ENCODE measurements around the gene CSMD2. TPM values are rescaled to one million over a fixed set of nuclear protein-coding genes. Genes with fewer than 3 reads are reported as not detected.

CSMD2 gene
- total and polyA plus RNA-seq, 2 of the 8 experiments (the other 6 are each of a cell fraction or from before 2014, with no cell fraction given) = 7.0 to 14.7 TPM

GRCh38 chr1:34089731-34090130 is 75.3 kb downstream of the CSMD2 start:
- no peak overlapping the region for H3K9ac ChIP-seq (replicated peaks in 1 of 4; ENCODE audit: extremely low read depth in 1 of 4, low read depth in 3 of 4, low read length in 3 of 4)
- H2BK5ac ChIP-seq (ENCODE audit: low read depth, low read length) = no peak overlapping the region
- H2AFZ ChIP-seq (ENCODE audit: low read length) = no peak overlapping the region
- H3K27me3 ChIP-seq (replicated peaks in 1 of 4; ENCODE audit: control insufficient read depth in 3 of 4, extremely low read depth in 1 of 4, insufficient read depth in 3 of 4, low read length in 3 of 4) = no peaks in the 10 kb centered on the region; a peak in 1 of 7 replicates
- H3K79me2 ChIP-seq (ENCODE audit: control insufficient read depth in 1 of 2, insufficient read depth in 2 of 2, low read length in 2 of 2) = peaks cover 0 to 29% of the 10 kb centered on the region in 2 experiments; a peak in 2 of 4 replicates
- POLR2A ChIA-PET (ENCODE audit: partially characterized antibody) = interaction anchor here (1.2 kb wide), 1 partner anchor 11 kb away, joined by 3 read pairs; no protein-coding TSS in a partner anchor
- H2AK5ac ChIP-seq (ENCODE audit: low read depth, low read length) = no peak overlapping the region
- H2BK15ac ChIP-seq (ENCODE audit: low read length) = no peak overlapping the region
- no peak overlapping the region for H4K91ac ChIP-seq (replicated peaks; ENCODE audit: insufficient read length, low read length)
- no peak overlapping the region for H2BK12ac ChIP-seq (ENCODE audit: low read depth, low read length)
- H3K4ac ChIP-seq (replicated peaks; ENCODE audit: insufficient read length, low read depth, low read length) = no peak overlapping the region
- H3K4me1 ChIP-seq (replicated peaks in 1 of 4; ENCODE audit: control insufficient read depth in 3 of 4, insufficient read depth in 4 of 4, low read length in 3 of 4) = no peaks in the 10 kb centered on the region
- no peak overlapping the region for H3K23ac ChIP-seq (ENCODE audit: insufficient read length)
- no peak overlapping the region for H3K4me3 ChIP-seq (ENCODE audit: extremely low read depth in 1 of 4, insufficient read depth in 2 of 4, low read depth in 3 of 4, low read length in 4 of 4)
- no peak overlapping the region for H4K5ac ChIP-seq (ENCODE audit: insufficient read length, low read depth, low read length)
- CTCF ChIA-PET (ENCODE audit: partially characterized antibody) = interaction anchor here (0.9 to 2.1 kb wide), 4 partner anchors 15 to 456 kb away, joined by 3 to 8 read pairs (median 3); no protein-coding TSS in a partner anchor
- peaks cover 4 to 8% of the 10 kb centered on the region in 2 experiments; a peak in 2 of 4 replicates for H3K9me3 ChIP-seq (ENCODE audit: insufficient read depth in 2 of 2, low read depth in 1 of 2, low read length in 1 of 2)
- H3K27ac ChIP-seq (ENCODE audit: low read depth, low read length) = no peak overlapping the region
- peaks cover 0 to 9% (median 1%) of the 10 kb centered on the region in 4 experiments; a peak in 4 of 8 replicates for H3K36me3 ChIP-seq (ENCODE audit: control insufficient read depth in 2 of 4, insufficient read depth in 4 of 4, low read length in 3 of 4)
- FAIRE-seq (no peak), DNase-seq (ENCODE audit: low read depth in 1 of 2, low spot score in 2 of 2) (no peak)
- no peak overlapping the region for H4K8ac ChIP-seq (ENCODE audit: extremely low read depth, insufficient read depth, low read length)
- no peak overlapping the region for H2BK120ac ChIP-seq (replicated peaks; ENCODE audit: low read depth, low read length)
- no peak overlapping the region for H2BK20ac ChIP-seq (ENCODE audit: low read length)
- H3K18ac ChIP-seq (ENCODE audit: extremely low read depth, low read length) = no peak overlapping the region
- H4K20me1 ChIP-seq (replicated peaks in 1 of 2; ENCODE audit: control insufficient read depth in 1 of 2, insufficient read depth in 2 of 2, low read length in 2 of 2) = peaks cover 0 to 1% of the 10 kb centered on the region in 2 experiments
- H3K79me1 ChIP-seq (ENCODE audit: low read depth, low read length) = peaks cover 10% of the 10 kb centered on the region; the same call in 1 of the 2 replicates
- no peak overlapping the region for H3K14ac ChIP-seq (ENCODE audit: insufficient read length)
- H3K23me2 ChIP-seq (ENCODE audit: low read depth, low read length) = no peaks in the 10 kb centered on the region; the same call in 1 of the 2 replicates
- no peak overlapping the region for H3K56ac ChIP-seq (replicated peaks; ENCODE audit: insufficient read length, low read depth, low read length)
- no peak overlapping the region for H3K4me2 ChIP-seq (ENCODE audit: insufficient read depth in 1 of 2, low read depth in 2 of 2, low read length in 2 of 2)
- WGBS, 2 experiments (ENCODE audit: extremely low coverage in 1 of 2, insufficient coverage in 1 of 2, insufficient read length in 1 of 2, insufficient replicate concordance in 2 of 2, low coverage in 1 of 2, low lambda C conversion rate in 2 of 2, missing lambda C conversion rate in 1 of 2) = 94% methylated on average over 6 of the region's 6 CpGs; no CpG with 5 or more reads in 1 of the 2 experiments
- TF ChIP-seq EZH2 (IDR thresholded peaks at IDR 0.05; ENCODE audit: low read depth, low read length, severe bottlenecking) = no peak
- TF ChIP-seq CBX5 (IDR thresholded peaks at IDR 0.05; ENCODE audit: low read depth, low read length) = no peak
- no peak for TF ChIP-seq RXRA (IDR thresholded peaks at IDR 0.05; ENCODE audit: insufficient read depth, low read depth, low read length)
- no peak for TF ChIP-seq ZNF274 (IDR thresholded peaks at IDR 0.05; ENCODE audit: borderline replicate concordance, extremely low read depth, low read length)
- TF ChIP-seq MAX (IDR thresholded peaks at IDR 0.05) = no peak
- no peak for TF ChIP-seq POLR2A (IDR thresholded peaks at IDR 0.05; ENCODE audit: control extremely low read depth in 1 of 2, low read depth in 2 of 2, low read length in 2 of 2)
- no peak for TF ChIP-seq ATF2 (IDR thresholded peaks at IDR 0.05; ENCODE audit: low read length)
- TF ChIP-seq EGR1 (IDR thresholded peaks at IDR 0.05; ENCODE audit: borderline replicate concordance, low read depth, low read length) = no peak
- no peak for TF ChIP-seq ASH2L (IDR thresholded peaks at IDR 0.05; ENCODE audit: low read length)
- no peak for TF ChIP-seq BRCA1 (IDR thresholded peaks at IDR 0.05; ENCODE audit: low read depth, low read length)
- no peak for TF ChIP-seq HDAC6 (IDR thresholded peaks at IDR 0.05; ENCODE audit: low read depth, low read length)
- no peak for TF ChIP-seq TCF12 (IDR thresholded peaks at IDR 0.05; ENCODE audit: low read depth, low read length)
